ENCODE data around the gene RALGAPA1.
"Not testable (repeated sequence)": the region's sequence is repeated elsewhere in the genome, so short reads cannot be mapped to it uniquely, and the experiment has no call there.

The RALGAPA1 gene

GRCh38 chr14:35761922-35762321, 47.2 kb downstream of the RALGAPA1 start:
- no peak for DNase-seq (ENCODE audit: low read depth, low spot score)

DNA sequence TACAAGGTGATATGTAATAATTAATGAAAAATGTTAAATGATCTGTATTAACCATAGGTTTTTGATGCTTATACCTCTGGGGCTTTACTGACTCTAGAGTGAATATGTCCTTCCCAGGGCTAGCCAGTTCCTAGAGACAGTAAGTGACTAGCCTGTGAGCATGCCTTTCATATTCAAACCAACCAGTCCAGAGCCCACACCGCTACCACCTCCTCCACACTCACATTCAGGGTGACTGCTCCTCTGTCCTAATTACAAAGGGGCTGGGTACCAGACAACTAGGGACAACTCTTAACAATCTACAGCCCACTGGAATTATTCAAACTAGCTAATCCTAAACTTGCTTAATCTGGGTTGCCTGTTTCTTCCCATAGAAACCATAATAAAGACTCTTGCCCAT, 49.0 kb downstream of the RALGAPA1 start:
- no peak for DNase-seq (ENCODE audit: low read depth, low spot score)

- no peak for DNase-seq (ENCODE audit: low read depth, low spot score)
These were observed 50.5 kb downstream of the RALGAPA1 start for GRCh38 chr14:35758523-35759129.

DNA sequence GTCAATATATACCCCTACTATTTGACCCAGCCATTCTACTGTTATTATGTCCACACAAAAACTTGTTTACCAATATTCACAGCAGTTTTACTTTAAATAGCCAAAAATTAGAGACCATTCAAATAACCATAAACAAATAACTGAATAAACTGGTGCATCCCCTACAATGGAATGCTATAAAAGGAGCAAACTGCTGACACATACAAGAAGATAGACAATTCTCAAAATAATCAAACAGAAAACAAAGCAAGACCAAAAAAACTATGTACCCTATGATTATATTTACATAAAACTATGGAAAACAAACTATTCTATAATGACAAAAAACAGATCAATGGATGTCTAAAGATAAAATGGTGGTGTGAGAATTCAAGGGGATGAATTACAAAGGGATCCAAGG, 54.4 kb downstream of the RALGAPA1 start:
- no peak for DNase-seq (ENCODE audit: low read depth, low spot score)

GRCh38 chr14:35752380-35752779, 56.7 kb downstream of the RALGAPA1 start:
- DNase-seq (ENCODE audit: low read depth, low spot score) = no peak

GRCh38 chr14:35750202-35750904, 58.7 kb downstream of the RALGAPA1 start:
- no peak for DNase-seq (ENCODE audit: low read depth, low spot score)

DNA sequence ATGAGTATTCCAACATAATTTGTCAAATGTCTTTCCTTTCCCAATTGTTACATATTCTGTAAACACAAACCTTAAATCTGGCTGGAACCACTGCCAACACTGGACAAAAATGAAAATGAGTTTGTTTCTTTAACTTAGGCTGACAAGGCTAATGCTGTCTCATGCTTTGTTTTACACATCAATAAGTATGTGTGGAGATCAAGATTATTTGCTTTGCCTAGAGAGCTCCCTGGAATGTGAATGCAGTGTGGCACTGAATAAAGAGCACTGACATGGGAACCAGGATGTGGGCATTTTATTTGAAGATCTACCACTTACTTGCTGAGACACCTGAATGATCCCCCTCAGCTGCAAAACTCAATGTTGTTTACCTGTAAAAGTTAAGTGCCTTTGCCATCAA, 61.7 kb downstream of the RALGAPA1 start:
- DNase-seq (ENCODE audit: low read depth, low spot score) = no peak

DNA sequence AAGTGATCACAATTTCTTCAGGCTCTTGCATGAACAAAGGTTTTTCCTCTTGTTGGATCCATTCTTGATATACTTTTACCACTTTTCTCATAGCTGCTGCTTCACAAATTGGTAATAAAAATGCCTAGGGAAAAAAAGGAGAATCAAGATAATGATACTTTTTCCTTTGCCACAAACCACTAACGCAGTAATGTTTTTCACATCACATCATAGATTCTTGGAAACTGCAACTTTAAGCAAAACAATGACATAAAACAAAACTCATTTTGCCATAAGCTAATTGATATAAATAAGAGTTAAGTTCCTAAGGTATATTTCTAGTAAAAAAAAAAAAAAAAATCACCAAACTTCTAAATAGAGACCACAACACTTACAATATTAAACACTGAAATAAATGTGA, 66.7 kb downstream of the RALGAPA1 start:
- no peak for DNase-seq (ENCODE audit: low read depth, low spot score)

DNA sequence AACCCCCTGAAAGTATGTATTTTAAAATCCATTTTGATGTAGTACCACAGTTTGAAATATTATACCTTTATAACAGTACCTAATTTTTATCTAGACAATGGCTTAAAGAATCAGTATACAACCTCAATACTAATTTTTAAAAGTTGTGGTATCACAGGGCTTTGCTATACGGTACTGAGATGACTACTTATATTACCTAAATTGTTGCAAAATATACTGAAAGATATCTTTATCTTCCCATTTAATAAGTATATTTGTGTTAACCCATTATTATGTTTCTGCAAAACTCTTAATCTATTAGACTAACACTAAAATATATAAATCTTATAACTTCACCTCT, 67.1 kb downstream of the RALGAPA1 start:
- DNase-seq (ENCODE audit: low read depth, low spot score) = no peak

DNA sequence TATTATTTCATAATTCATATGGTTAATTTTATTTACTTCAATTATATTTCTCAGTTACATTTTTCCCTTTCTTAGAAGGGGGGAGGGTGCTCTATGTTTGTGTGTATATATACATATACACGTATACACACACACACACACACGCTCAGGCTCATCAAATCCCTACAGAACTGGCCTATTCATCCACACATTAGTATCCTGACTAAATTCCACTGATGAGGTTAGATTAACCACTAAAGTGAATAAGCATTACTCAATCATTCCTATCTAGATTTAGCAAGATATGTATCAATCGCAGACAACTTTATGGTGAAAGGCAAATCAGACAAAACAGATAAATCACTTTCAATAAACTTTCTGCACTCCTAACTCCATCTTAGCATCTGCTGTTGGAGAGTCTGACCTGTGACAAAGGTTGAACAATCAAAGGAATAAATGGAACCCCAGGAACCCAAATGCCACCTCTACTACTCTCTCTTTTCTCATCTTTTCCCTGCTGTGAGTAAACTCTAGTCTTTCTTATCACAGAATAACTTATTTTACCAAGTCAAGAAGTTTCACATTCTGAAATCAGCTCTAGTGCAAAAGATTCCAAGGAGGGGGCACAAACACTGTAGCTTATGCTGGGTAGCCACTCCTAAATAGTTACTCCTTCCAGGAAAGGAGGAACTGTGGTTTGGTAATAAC, 67.6 kb downstream of the RALGAPA1 start:
- DNase-seq (ENCODE audit: low read depth, low spot score) = no peak

- DNase-seq (ENCODE audit: low read depth, low spot score) = no peak
These were observed 68.9 kb downstream of the RALGAPA1 start for GRCh38 chr14:35740215-35740614.

GRCh38 chr14:35735163-35735562, 73.9 kb downstream of the RALGAPA1 start:
- DNase-seq (ENCODE audit: low read depth, low spot score) = not testable (repeated sequence)

DNA sequence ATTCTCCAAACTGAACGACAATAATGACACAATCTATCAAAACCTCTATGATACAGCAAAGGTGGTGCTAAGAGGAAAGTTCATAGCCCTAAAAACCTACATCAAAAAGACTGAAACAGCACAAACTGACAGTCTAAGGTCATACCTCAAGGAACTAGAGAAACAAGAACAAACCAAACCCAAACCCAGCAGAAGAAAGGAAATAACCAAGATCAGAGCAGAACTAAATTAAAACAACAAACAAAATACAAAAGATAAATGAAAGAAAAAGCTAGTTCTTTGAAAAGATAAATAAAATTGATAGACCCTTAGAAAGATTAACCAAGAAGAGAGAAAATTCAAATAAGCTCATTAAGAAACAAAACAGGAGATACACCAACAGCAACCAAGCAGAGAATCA, 75.6 kb downstream of the RALGAPA1 start:
- not testable (repeated sequence) for DNase-seq (ENCODE audit: low read depth, low spot score)

DNA sequence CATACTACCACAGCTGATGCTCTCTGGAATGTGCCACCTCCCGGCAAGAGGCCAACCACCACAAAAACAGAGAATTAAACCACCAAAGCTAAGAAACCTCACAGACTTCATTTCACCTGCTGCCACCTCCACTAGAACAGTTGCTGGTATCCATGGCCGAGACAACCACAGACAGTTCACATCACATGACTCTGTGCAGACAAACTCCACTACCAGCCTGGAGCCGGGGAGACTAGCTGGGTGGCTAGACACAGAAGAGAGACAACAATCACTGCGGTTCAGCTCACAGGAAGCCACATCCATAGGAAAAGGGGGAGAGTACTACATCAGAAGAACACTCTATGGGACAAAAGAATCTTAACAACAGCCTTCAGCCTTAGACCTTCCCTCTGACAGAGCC, 78.2 kb downstream of the RALGAPA1 start:
- no peak for DNase-seq (ENCODE audit: low read depth, low spot score)

DNA sequence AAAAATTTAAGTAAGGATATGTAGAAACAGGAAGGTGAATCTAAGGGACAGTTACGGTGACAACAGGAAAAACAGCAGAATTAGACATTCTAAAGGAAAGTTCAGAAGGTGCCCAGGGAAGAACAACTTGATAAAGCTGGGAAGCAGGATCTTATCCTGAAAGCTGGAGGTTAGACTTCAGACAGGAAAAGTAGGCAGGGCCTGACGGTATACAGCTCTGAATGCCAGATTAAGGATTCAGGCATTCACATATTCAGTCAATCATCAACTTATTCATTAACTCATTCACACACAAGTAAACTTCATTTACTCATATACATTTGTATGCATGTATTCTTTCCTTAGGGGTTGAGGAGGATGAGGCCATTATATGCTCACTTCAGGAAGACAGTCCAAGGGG, 81.3 kb downstream of the RALGAPA1 start:
- no peak for DNase-seq (ENCODE audit: low read depth, low spot score)

GRCh38 chr14:35725930-35726329, 83.2 kb downstream of the RALGAPA1 start:
- no peak for DNase-seq (ENCODE audit: low read depth, low spot score)

DNA sequence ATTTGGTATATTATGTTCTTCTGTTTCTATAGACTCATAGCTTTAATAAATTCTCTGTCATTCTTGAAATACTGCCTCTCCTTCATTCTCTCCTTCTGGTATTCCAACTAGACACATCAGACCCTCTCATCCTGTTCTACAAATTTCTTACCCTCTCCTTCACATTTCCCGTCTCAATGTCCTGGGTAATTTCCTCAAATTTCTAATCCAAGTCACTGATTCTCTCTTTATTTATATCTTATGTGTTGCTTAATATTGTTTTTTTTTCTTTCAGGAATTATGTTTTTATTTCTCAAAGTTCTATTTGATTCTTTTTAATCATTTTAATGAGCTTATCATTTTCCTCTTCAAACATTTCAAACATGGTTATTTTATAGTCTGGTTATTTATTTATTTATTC, 94.0 kb downstream of the RALGAPA1 start:
- no peak for DNase-seq (ENCODE audit: low read depth, low spot score)

DNA sequence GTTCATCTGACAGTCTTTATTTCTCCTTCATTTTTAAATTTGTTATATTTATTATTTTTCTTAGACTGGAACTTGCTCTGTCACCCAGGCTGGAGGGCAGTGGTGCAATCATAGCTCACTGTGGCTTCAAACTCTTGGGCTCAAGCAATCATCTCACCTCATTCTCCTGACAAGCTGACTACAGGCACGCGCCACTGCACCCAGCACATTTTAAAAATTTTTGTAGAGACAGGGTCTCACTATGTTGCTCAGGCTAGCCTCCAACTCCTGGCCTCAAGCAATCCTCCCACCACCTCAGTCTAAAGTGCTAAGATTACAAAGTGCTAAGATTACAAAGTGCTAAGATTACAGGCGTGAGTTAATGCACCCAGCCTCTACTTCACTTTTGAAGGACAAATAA, 96.6 kb downstream of the RALGAPA1 start:
- no peak for DNase-seq (ENCODE audit: low read depth, low spot score)

- DNase-seq (ENCODE audit: low read depth, low spot score) = no peak
These were observed 101.0 kb downstream of the RALGAPA1 start for GRCh38 chr14:35708062-35708461.

DNA sequence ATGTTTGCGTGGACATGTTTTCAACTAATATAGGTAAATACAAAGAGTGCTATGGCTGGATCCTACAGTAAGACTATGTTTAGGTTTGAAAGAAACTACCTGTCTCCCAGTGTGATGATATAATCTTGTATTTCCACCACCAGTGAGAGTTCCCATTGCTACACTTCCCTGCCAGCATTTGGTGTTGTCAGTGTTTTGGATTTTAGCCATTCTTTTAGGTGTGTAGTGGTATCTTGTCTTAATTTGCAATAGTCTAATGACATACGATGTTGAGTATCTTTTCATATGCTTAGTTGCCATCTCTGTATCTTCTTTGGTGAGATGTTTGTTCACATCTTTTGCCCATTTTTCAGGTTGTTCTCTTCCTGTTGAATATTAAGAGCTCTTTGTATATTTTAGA, 103.5 kb downstream of the RALGAPA1 start:
- DNase-seq (ENCODE audit: low read depth, low spot score) = no peak

DNA sequence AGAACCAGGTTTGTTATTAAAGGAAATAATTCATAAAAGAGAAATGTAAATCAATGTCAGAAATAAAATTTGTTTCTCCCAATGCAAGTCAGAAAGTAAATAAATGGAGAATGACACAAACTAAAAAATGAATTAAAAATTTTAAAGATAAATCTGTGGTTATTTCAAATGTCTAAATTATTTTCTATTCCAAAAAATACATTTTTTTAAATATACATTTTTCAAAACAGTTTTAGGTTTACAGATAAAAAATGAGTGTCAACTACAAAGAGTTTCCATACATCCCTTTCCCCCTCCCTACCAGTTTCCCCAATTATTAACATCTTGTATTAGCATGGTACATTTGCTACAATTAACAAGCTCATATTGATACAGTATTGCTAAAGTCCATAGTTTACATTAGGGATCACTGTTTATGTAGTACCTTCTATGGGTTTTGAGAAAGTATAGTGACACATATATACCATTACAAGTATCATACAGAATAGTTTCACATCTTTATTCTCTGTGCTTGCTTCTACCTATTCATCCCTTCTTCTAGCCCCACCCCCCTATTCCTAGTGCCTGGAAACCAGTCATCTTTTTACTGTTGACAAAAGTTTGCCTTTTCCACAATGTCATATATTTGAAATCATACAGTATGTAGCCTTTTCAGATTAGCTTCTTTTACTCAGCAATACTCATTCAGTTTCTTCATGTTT, 104.2 kb downstream of the RALGAPA1 start:
- no peak for DNase-seq (ENCODE audit: low read depth, low spot score)

- DNase-seq (ENCODE audit: low read depth, low spot score) = no peak
These were observed 107.6 kb downstream of the RALGAPA1 start for GRCh38 chr14:35701531-35701930.
